ENCODE measurements around the gene CASP8. TPM values are rescaled to one million over a fixed set of nuclear protein-coding genes. Genes with fewer than 3 reads are reported as not detected.

The CASP8 gene
- total RNA-seq: 10 to 100 TPM; 12.4 to 71.7 (median 15.6) TPM

GRCh38 chr2:201260302-201260800 lies at the start of gene CASP8:
Gene CASP8, plus strand, starts transcription at chr2:201260536. Its CDS starts 5,951 bp downstream, at chr2:201266487.
- Histone ChIP-seq H3K36me3 (no peaks in the 10 kb centered on the region), H3K4me1 (peaks cover 0 to 34% (median 15%) of the 10 kb centered on the region in 4 donors), H3K9me3 (no peaks in the 10 kb centered on the region), H3K4me3 (peak within 1 kb of the TSS in 3 of 4 donors; percentile 38 to 69 (median 62)), H3K27ac (peak within 1 kb of the TSS in 3 of 4 donors; percentile 44 to 78 (median 52)), H3K27me3 (no peaks in the 10 kb centered on the region)
- peak in 1 of 2 donors; percentile 24 for DNase-seq (ENCODE audit: low spot score in 2 of 2)
- 82 to 83% methylated on average over 10 of the region's 10 CpGs for WGBS, 2 donors
- no peak for TF ChIP-seq POLR2A (IDR thresholded peaks at IDR 0.05)
- TF ChIP-seq EP300 (IDR thresholded peaks at IDR 0.05): peak in 1 of 2 donors; percentile 39

- no peak overlapping the region for H3K27ac ChIP-seq
- WGBS, 2 donors: 96% methylated on average over 4 of the region's 4 CpGs
- DNase-seq (ENCODE audit: low spot score in 2 of 2): no peak
Observed at GRCh38 chr2:201215963-201216362, 44.4 kb upstream of the CASP8 start.

GRCh38 chr2:201216918-201217317 lies 43.4 kb upstream of the CASP8 start:
- no peak for DNase-seq (ENCODE audit: low spot score in 2 of 2)
- no peak for TF ChIP-seq EP300 (IDR thresholded peaks at IDR 0.05)
- no peak for TF ChIP-seq POLR2A (IDR thresholded peaks at IDR 0.05)
- TF ChIP-seq CTCF (IDR thresholded peaks at IDR 0.05): no peak
- H3K36me3 ChIP-seq: peaks cover 0 to 10% (median 0%) of the 10 kb centered on the region in 3 donors
- H3K27ac ChIP-seq: no peak overlapping the region
- no peaks in the 10 kb centered on the region for H3K27me3 ChIP-seq
- no peak overlapping the region for H3K4me3 ChIP-seq
- H3K9me3 ChIP-seq: no peaks in the 10 kb centered on the region
- H3K4me1 ChIP-seq: no peaks in the 10 kb centered on the region
- 65 to 82% methylated on average over 1 of the region's 1 CpG for WGBS, 2 donors

More at GRCh38 chr2:201215963-201216362, 44.4 kb upstream of the CASP8 start:
- Histone ChIP-seq H3K27me3 (no peaks in the 10 kb centered on the region), H3K4me1 (no peaks in the 10 kb centered on the region), H3K4me3 (no peak overlapping the region), H3K36me3 (peaks cover 0 to 10% (median 0%) of the 10 kb centered on the region in 3 donors), H3K9me3 (no peaks in the 10 kb centered on the region)
- TF ChIP-seq EP300 (IDR thresholded peaks at IDR 0.05) (no peak), POLR2A (IDR thresholded peaks at IDR 0.05) (no peak), CTCF (IDR thresholded peaks at IDR 0.05) (no peak)

GRCh38 chr2:201218780-201219179 lies 41.6 kb upstream of the CASP8 start:
- Histone ChIP-seq H3K27me3 (no peaks in the 10 kb centered on the region), H3K4me1 (no peaks in the 10 kb centered on the region), H3K4me3 (no peak overlapping the region), H3K27ac (no peak overlapping the region), H3K9me3 (no peaks in the 10 kb centered on the region), H3K36me3 (peaks cover 0 to 10% (median 0%) of the 10 kb centered on the region in 3 donors)
- WGBS, 2 donors: 93 to 94% methylated on average over 6 of the region's 6 CpGs
- no peak for DNase-seq (ENCODE audit: low spot score in 2 of 2)
- TF ChIP-seq CTCF (IDR thresholded peaks at IDR 0.05): no peak

- TF ChIP-seq EP300 (IDR thresholded peaks at IDR 0.05): no peak
- TF ChIP-seq CTCF (IDR thresholded peaks at IDR 0.05): no peak
- TF ChIP-seq POLR2A (IDR thresholded peaks at IDR 0.05): no peak
- no peak for DNase-seq (ENCODE audit: low spot score in 2 of 2)
- Histone ChIP-seq H3K27ac (peak overlapping the region in 1 of 4 donors; percentile 41), H3K4me1 (no peaks in the 10 kb centered on the region), H3K4me3 (no peak overlapping the region), H3K27me3 (no peaks in the 10 kb centered on the region), H3K9me3 (no peaks in the 10 kb centered on the region), H3K36me3 (peaks cover 0 to 10% (median 0%) of the 10 kb centered on the region in 3 donors)
- 81 to 88% methylated on average over 5 of the region's 5 CpGs for WGBS, 2 donors
Observed at GRCh38 chr2:201219328-201220096, 40.8 kb upstream of the CASP8 start.
